GM12864 (cell line): ENCODE results near the gene C5AR1.

Experiments
- DNase-seq: peaks from one replicate; pipeline ENCODE4 v3.0.0-alpha.2; 2011; ENCODE audit warnings: low read depth
- H3K4me3 ChIP-seq: 2 replicates; pipeline ENCODE4 v1.5.1; 2011; ENCODE audit warnings: mild to moderate bottlenecking, low read depth, low read length, control low read depth
- TF ChIP-seq, protein P1 (sequence below): IDR thresholded peaks from 2 replicates; pipeline ENCODE4 v1.5.1; 2011; ENCODE audit warnings: low read depth, mild to moderate bottlenecking, moderate library complexity, low read length, control low read depth, inconsistent platforms; ENCODE audit errors: missing control alignments

C5AR1 gene

DNA sequence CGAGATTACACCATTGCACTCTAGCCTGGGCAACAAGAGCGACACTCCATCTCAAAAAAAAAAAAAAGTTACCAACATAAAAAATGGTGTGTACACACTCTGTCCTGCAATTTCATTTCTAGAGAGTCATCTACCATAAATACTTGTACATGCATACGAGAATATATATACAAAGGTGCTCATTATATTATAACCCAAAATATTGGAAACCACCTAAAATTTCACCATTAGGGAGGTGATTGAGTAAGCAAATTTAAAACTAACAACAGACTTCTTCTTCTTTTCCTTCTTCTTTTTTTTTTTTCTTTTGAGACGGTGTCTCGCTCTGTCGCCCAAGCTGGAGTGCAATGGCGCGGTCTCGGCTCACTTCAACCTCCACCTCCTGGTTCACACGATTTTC lies 7.4 kb upstream of the C5AR1 start:
- DNase-seq: no peak
- TF ChIP-seq, protein P1, sequence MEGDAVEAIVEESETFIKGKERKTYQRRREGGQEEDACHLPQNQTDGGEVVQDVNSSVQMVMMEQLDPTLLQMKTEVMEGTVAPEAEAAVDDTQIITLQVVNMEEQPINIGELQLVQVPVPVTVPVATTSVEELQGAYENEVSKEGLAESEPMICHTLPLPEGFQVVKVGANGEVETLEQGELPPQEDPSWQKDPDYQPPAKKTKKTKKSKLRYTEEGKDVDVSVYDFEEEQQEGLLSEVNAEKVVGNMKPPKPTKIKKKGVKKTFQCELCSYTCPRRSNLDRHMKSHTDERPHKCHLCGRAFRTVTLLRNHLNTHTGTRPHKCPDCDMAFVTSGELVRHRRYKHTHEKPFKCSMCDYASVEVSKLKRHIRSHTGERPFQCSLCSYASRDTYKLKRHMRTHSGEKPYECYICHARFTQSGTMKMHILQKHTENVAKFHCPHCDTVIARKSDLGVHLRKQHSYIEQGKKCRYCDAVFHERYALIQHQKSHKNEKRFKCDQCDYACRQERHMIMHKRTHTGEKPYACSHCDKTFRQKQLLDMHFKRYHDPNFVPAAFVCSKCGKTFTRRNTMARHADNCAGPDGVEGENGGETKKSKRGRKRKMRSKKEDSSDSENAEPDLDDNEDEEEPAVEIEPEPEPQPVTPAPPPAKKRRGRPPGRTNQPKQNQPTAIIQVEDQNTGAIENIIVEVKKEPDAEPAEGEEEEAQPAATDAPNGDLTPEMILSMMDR: no peak
- H3K4me3 ChIP-seq: no peak overlapping the region

GRCh38 chr19:47303966-47304365 lies 5.7 kb upstream of the C5AR1 start:
- DNase-seq: no peak
- no peak overlapping the region for H3K4me3 ChIP-seq
- TF ChIP-seq, protein P1: no peak

DNA sequence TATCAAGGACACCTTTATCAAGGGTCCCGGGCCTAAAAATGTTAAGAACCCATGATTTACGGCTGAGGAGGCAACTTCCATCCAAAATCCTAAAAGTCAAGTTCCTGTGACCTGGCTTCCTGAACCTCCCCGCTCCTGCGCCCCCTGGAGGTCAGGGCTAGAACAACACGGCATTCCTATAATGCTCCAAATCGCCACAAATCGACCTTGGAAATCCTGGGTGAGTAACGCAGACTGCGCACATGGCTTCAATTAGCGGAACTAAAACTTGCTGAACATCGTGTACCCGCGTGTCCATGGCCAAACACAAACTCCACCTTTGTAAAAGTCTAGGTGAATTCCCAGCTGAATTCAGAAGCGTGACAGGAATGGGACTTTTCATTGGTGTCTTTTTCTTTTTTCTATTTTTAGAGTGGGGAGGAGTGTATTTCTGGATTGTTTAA lies 4.3 kb upstream of the C5AR1 start:
- H3K4me3 ChIP-seq: no peak overlapping the region
- TF ChIP-seq, protein P1: peak; percentile 99
- peak; percentile 46 for DNase-seq

DNA sequence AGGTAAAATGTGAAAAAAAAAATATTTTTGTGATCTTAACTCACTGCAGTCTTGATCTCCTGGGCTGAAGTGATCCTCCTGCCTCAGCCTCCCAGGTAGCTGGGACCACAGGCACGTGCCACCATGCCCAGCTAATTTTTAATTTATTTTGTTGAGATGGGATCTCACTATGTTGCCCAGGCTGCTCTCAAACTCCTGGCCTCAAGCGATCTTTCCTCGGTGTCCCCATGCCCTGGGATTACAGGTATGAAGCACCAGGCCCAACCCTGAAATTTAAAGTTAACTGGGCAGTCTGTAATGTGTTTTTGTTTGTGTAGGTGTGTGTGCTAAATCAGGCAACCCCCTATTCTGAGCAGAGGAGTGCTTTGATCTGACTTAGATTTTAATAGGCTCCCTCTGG lies 3.4 kb upstream of the C5AR1 start:
- TF ChIP-seq, protein P1: no peak
- H3K4me3 ChIP-seq: no peak overlapping the region
- DNase-seq: no peak

DNA sequence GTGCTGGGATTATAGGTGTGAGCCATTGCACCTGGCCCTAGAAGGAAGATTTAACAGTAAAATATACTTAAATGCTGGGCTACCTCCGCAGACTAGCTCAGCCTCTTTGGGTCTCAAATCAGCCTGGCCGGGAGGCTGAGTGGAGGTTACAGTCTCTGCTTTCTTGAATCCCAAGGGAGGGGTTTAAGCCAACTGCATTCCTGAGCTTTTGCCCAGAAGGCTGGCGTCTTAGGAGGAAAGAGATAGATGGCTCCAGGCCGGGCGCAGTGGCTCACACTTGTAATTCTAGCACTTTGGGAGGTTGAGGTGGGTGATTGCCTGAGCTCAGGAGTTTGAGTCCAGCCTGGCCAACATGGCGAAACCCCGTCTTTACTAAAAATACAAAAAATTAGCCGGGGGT lies 623 bp upstream of the C5AR1 start:
- no peak for DNase-seq
- no peak overlapping the region for H3K4me3 ChIP-seq
- TF ChIP-seq, protein P1: no peak

DNA sequence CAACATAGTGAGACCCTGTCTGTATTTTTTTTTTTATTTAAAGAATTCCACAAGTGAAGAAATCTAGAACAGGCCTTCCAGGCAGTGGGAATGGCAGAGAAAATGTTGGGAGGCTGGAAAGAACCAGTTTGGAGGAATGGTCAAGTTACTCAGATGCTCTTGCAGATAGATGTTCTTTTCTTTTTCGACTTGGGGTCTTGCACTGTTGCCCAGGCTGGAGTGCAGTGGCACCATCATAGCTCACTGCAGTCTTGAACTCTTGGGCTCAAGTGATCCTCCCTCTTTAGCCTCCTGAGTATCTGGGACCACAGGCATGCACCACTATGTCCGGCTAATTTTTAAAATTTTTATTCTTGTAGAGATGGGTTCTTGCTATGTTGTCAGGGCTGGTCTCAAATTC lies 662 bp downstream of the C5AR1 start:
- no peak overlapping the region for H3K4me3 ChIP-seq
- DNase-seq: no peak
- TF ChIP-seq, protein P1: no peak

DNA sequence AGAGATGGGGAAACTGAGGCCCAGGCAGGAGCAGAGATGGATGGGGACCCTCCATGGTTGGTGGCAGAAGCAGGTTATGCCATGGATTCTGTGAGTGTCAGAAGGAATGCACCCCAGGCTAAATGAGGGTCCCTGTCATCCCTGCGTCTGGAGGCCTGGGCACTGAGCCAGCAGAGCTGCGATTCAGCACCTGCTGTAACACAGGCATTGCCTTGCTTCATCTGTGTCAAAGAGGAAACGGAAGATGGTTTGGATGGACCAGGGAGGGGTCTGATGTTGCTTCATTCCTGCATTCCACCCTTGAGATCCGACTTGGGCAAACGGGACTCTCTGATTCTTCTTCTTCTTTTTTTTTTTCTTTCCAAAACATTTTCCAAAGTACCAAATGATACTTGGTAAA lies 1.2 kb downstream of the C5AR1 start:
- H3K4me3 ChIP-seq: no peak overlapping the region
- DNase-seq: no peak
- TF ChIP-seq, protein P1: no peak
